Stimulated activated naive CD8-positive, alpha-beta T cell treated with anti-CD3 and anti-CD28 coated beads, Interleukin-15, Interleukin-2, amounts not matched to agents 100 ng/mL and 50 ng/mL, for 24 hours (primary cell): Measurements from ENCODE around the gene SPDYE8.
"Not testable (repeated sequence)": the region's sequence is repeated elsewhere in the genome, so short reads cannot be mapped to it uniquely, and the experiment has no call there.

Source experiments
- H3K27ac Mint-ChIP-seq: one replicate; pipeline ENCODE4 v1.8.0; 2021; ENCODE audit warnings: mild to moderate bottlenecking, mixed read lengths
- H3K27me3 Mint-ChIP-seq: one replicate; pipeline ENCODE4 v1.8.0; 2021; ENCODE audit warnings: mixed read lengths
- H3K36me3 Mint-ChIP-seq: one replicate; pipeline ENCODE4 v1.8.0; 2021; ENCODE audit warnings: low read depth, mixed read lengths
- H3K4me1 Mint-ChIP-seq: one replicate; pipeline ENCODE4 v1.8.0; 2021; ENCODE audit warnings: low read depth, mixed read lengths
- H3K4me3 Mint-ChIP-seq: one replicate; pipeline ENCODE4 v1.8.0; 2021; ENCODE audit warnings: mild to moderate bottlenecking, mixed read lengths
- H3K9me3 Mint-ChIP-seq: one replicate; pipeline ENCODE4 v1.8.0; 2021; ENCODE audit warnings: mixed read lengths

Gene SPDYE8

DNA sequence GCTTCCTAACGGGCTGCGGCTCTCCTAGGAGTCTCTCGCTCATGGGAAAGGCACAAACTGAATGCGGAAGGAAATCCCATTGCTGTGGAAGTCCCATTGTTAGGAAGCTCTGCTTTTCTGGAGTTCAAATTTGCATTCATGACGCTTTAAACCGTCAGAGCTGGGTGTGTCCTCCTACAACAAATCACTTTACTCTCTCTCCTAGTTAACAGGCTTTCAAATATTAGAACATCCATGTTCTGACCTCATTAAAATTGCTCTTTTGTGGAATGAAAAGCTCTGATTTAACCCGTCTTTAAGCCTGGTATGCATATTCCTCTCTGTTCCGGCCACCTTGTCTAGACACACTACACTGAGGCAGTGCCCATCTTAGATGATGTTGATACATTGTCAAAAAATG is at the start of gene SPDYE8:
SPDYE8 (minus strand) TSS at position 101 of the 400 bp plus-strand sequence. CDS start 1,800 bp downstream, outside the sequence.
- H3K27ac Mint-ChIP-seq, H3K36me3 Mint-ChIP-seq, H3K27me3 Mint-ChIP-seq, H3K4me3 Mint-ChIP-seq, H3K4me1 Mint-ChIP-seq, H3K9me3 Mint-ChIP-seq: not testable (repeated sequence)

GRCh38 chr7:73057811-73058210 is 28.2 kb upstream of the SPDYE8 start, which contains the start of gene SPDYE11:
SPDYE11 (minus strand) TSS chr7:73057911; CDS start chr7:73056111, 1,800 bp downstream.
- H3K36me3 Mint-ChIP-seq, H3K9me3 Mint-ChIP-seq, H3K27me3 Mint-ChIP-seq, H3K4me1 Mint-ChIP-seq, H3K4me3 Mint-ChIP-seq, H3K27ac Mint-ChIP-seq: not testable (repeated sequence)

GRCh38 chr7:73006491-73006890 is 23.1 kb downstream of the SPDYE8 start:
- H3K36me3 Mint-ChIP-seq, H3K9me3 Mint-ChIP-seq, H3K27me3 Mint-ChIP-seq, H3K27ac Mint-ChIP-seq: not testable (repeated sequence)
- Mint-ChIP-seq H3K4me3 (peak overlapping the region; percentile 67), H3K4me1 (peaks cover 13% of the 10 kb centered on the region)

DNA sequence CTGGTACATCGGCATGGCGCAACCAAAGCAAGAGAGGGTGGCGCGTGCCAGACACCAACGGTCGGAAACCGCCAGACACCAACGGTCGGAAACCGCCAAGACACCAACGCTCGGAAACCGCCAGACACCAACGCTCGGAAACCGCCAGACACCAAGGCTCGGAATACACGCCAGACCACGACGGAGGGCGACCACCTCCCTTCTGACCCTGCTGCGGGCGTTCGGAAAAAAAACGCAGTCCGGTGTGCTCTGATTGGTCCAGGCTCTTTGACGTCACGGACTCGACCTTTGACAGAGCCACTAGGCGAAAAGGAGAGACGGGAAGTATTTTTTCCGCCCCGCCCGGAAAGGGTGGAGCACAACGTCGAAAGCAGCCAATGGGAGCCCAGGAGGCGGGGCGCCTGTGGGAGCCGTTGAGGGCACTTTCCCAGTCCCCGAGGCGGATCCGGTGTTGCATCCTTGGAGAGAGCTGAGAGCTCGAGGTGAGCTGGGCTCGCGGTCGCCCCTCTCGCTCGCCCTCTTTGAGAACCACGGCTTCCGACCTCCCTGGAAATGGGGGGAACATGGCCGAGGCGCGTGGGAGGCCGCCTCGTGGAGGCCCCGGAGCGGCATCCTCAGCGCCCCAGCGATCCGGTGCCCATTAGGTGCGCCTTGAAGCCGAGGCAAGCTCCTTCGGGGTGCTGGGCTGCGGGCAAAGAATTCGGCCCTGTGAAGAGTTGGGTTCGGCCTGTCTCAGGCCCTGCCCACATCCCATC is 23.7 kb downstream of the SPDYE8 start:
- not testable (repeated sequence) for H3K36me3 Mint-ChIP-seq, H3K9me3 Mint-ChIP-seq

DNA sequence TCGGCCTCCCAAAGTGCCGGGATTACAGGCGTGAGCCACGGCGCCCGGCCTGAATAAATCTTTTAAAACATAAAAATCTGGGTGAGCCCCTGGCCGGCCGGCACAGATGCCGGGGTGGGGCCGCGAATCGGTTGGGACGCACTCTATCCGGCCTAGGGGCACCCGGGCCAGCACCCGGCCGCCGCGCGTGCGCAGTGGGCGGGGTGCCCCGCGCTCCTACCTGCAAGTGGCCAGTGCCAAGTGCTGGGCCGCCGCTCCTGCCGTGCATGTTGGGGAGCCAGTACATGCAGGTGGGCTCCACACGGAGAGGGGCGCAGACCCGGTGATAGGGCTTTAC is 24.2 kb downstream of the SPDYE8 start:
- H3K27me3 Mint-ChIP-seq, H3K36me3 Mint-ChIP-seq, H3K9me3 Mint-ChIP-seq: not testable (repeated sequence)
- Mint-ChIP-seq H3K27ac (peak overlapping the region; percentile 99), H3K4me1 (peaks cover 13% of the 10 kb centered on the region), H3K4me3 (peak overlapping the region; percentile 93)

More for the DNA sequence above, 23.7 kb downstream of the SPDYE8 start:
- peaks cover 13% of the 10 kb centered on the region for H3K4me1 Mint-ChIP-seq
- H3K27ac Mint-ChIP-seq: peak overlapping the region; percentile 99
- peak overlapping the region; percentile 93 for H3K4me3 Mint-ChIP-seq
- not testable (repeated sequence) for H3K27me3 Mint-ChIP-seq

DNA sequence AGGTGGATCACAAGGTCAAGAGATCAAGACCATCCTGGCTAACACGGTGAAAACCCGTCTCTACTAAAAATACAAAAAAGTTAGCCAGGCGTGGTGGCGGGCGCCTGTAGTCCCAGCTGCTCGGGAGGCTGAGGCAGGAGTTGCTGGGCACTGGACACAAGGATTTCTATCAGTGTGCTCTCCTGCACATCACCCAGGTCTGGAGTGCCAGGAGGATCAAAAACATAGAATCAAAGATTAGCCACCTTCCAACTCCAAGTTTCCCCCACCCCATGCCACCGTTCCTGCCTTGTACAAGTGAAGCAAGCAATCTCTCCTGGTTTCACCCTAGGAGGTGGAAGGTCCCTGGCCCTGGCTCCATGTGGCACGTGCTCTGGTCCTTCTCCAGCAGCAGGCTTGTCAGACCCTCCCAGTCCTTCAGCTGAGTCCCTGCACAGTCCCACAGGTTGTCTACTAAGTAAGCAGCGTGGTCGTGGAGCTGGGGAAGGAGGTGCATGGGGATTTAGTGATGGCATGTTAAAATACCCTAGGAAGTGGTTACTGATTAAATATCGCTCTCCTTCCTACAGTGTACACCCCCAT is 31.6 kb downstream of the SPDYE8 start:
- not testable (repeated sequence) for H3K4me1 Mint-ChIP-seq, H3K27me3 Mint-ChIP-seq, H3K9me3 Mint-ChIP-seq, H3K4me3 Mint-ChIP-seq, H3K36me3 Mint-ChIP-seq, H3K27ac Mint-ChIP-seq

- H3K9me3 Mint-ChIP-seq, H3K27me3 Mint-ChIP-seq, H3K4me3 Mint-ChIP-seq, H3K4me1 Mint-ChIP-seq, H3K36me3 Mint-ChIP-seq, H3K27ac Mint-ChIP-seq: not testable (repeated sequence)
Measured at GRCh38 chr7:72997447-72997846, 32.1 kb downstream of the SPDYE8 start.

GRCh38 chr7:72995484-72995883 is 34.1 kb downstream of the SPDYE8 start:
- not testable (repeated sequence) for H3K27ac Mint-ChIP-seq, H3K9me3 Mint-ChIP-seq, H3K4me3 Mint-ChIP-seq, H3K36me3 Mint-ChIP-seq, H3K27me3 Mint-ChIP-seq, H3K4me1 Mint-ChIP-seq

DNA sequence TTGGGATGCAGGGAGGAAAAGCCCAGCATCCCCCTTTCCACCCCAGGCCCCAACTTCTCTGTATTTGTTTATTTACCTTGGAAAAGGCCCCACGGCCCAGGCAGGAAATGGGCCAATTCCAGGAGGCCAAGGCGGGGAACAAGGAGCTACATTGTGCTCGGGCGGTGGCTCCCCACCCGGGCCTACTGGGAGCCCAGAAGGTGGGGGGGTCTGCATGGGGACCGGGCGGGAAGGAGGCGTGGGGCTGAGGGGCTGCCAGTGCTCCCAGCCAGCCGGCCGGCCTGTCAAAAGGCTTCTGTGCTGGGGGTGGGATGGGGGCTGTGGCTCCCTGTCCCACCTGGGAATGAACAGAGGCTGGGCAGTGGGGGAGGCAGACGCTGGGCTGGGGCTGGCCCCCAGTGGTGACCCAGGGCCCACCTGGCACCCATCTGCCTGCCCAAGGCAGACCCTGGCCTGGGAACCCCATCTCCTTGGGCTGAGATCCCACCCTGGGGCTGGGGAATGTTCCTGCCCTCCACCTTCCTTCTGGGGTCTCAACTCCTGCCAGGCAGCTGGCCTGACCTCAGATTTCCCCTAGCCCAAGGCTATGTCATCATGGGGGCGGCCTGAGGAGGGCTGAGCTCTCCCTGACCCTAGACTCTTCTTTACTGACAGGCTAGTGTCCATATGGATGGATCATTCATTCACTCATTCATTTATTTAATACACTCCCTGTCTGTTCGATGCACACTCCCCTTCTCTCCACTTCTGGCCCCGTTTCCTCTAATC is 39.2 kb downstream of the SPDYE8 start:
- not testable (repeated sequence) for H3K4me3 Mint-ChIP-seq, H3K27ac Mint-ChIP-seq, H3K9me3 Mint-ChIP-seq, H3K4me1 Mint-ChIP-seq, H3K27me3 Mint-ChIP-seq, H3K36me3 Mint-ChIP-seq

GRCh38 chr7:72982084-72982483 is 47.5 kb downstream of the SPDYE8 start:
- not testable (repeated sequence) for H3K36me3 Mint-ChIP-seq, H3K4me1 Mint-ChIP-seq, H3K4me3 Mint-ChIP-seq, H3K27ac Mint-ChIP-seq, H3K9me3 Mint-ChIP-seq, H3K27me3 Mint-ChIP-seq

GRCh38 chr7:72980382-72980781 is 49.2 kb downstream of the SPDYE8 start:
- not testable (repeated sequence) for H3K27me3 Mint-ChIP-seq, H3K36me3 Mint-ChIP-seq, H3K9me3 Mint-ChIP-seq, H3K4me3 Mint-ChIP-seq, H3K4me1 Mint-ChIP-seq, H3K27ac Mint-ChIP-seq

DNA sequence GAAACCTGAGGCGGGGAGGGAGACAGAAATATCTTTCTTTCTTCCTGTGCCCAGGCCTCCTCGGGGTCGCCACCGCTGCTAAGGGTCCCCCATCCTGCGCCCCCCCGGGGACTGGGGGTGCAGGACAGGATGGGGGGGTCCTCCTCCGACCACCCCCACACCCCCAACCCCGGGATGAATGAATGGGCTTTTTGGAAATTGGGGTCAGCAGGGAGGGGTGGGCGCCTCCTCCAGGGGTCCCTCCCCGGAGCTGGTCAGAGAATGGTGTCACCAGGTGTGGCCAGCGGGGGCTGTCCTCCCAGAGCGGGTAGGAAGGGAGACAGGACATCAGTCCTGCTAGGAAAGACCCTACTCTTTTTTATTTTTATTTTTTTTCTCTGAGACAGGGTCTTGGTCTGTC is 53.1 kb downstream of the SPDYE8 start:
- not testable (repeated sequence) for H3K4me1 Mint-ChIP-seq, H3K27me3 Mint-ChIP-seq, H3K4me3 Mint-ChIP-seq, H3K36me3 Mint-ChIP-seq, H3K27ac Mint-ChIP-seq, H3K9me3 Mint-ChIP-seq

GRCh38 chr7:72975656-72976286 is 53.8 kb downstream of the SPDYE8 start:
- H3K27ac Mint-ChIP-seq, H3K36me3 Mint-ChIP-seq, H3K4me3 Mint-ChIP-seq: not testable (repeated sequence)

DNA sequence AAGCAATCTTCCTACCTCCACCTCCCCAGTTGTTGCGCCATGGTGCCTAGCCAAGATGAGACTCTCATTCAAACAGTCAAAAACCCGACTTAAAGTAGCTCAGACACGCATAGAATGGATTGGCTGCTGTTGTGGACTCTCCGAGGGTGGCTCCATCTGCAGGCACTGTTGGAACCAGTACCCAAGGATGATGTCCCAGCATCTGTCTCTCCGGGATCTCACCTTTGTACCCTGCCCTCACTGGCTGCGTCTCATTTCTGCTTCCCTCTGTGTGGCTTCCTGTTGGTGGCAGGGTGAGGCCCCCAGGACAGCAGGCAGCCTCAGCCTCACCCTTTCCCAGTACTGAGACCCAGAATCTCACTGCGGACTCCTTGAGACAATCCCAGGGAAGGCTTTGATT is 54.8 kb downstream of the SPDYE8 start:
- H3K4me1 Mint-ChIP-seq, H3K36me3 Mint-ChIP-seq, H3K4me3 Mint-ChIP-seq, H3K27me3 Mint-ChIP-seq, H3K9me3 Mint-ChIP-seq, H3K27ac Mint-ChIP-seq: not testable (repeated sequence)

More at GRCh38 chr7:72975656-72976286, 53.8 kb downstream of the SPDYE8 start:
- not testable (repeated sequence) for H3K9me3 Mint-ChIP-seq, H3K27me3 Mint-ChIP-seq, H3K4me1 Mint-ChIP-seq

DNA sequence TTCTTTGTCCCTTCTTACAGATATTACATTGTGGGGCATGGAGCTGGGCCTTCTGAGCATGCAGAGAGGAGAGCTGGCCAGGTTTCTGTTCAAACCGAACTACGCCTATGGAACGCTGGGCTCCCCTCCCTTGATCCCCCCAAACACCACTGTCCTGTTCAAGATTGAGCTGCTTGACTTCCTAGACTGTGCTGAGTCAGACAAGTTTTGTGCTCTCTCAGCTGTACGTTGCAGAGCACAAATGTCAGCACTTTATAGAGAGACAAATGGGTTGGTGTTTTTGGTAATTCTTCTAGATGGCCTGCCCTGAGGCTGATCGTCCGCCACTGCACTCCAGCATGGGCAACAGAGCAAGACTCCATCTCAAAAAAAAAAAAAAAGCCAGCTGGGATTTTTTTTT is 58.1 kb downstream of the SPDYE8 start:
- not testable (repeated sequence) for H3K27me3 Mint-ChIP-seq, H3K36me3 Mint-ChIP-seq, H3K27ac Mint-ChIP-seq, H3K9me3 Mint-ChIP-seq, H3K4me3 Mint-ChIP-seq, H3K4me1 Mint-ChIP-seq
